Activated CD8-positive, alpha-beta memory T cell treated with anti-CD3 and anti-CD28 coated beads, Interleukin-2, amount 10 ng/mL, durations not matched to agents 7 days and 5 days (primary cell): ENCODE data around the gene JUP. TPM values are rescaled to one million over a fixed set of nuclear protein-coding genes. Genes with fewer than 3 reads are reported as not detected.

Experiments
- ATAC-seq: fragments of 150-1000 bp; cut with Tn5 transposase; one replicate; pipeline ENCODE4 v1.10.0; 2021; ENCODE audit warnings: moderate library complexity
- CTCF ChIA-PET: fragments of 350-600 bp; sonication (Branson Sonifier 250); formaldehyde crosslinking; loops from one replicate; lab custom pipeline; 2021; ENCODE audit warnings: antibody characterized with exemption; lab: Charles Lee
- DNase-seq: peaks from one replicate; pipeline ENCODE4 v3.0.0-alpha.2; 2020
- H3K27ac Mint-ChIP-seq: one replicate; pipeline ENCODE4 v1.8.0; 2021; ENCODE audit warnings: mild to moderate bottlenecking, mixed read lengths
- H3K27me3 Mint-ChIP-seq: one replicate; pipeline ENCODE4 v1.8.0; 2021; ENCODE audit warnings: mixed read lengths
- H3K36me3 Mint-ChIP-seq: one replicate; pipeline ENCODE4 v1.8.0; 2021; ENCODE audit warnings: mild to moderate bottlenecking, mixed read lengths
- H3K4me1 Mint-ChIP-seq: one replicate; pipeline ENCODE4 v1.8.0; 2021; ENCODE audit warnings: mixed read lengths
- H3K4me3 Mint-ChIP-seq: one replicate; pipeline ENCODE4 v1.8.0; 2021; ENCODE audit warnings: mild to moderate bottlenecking, moderate library complexity, mixed read lengths
- H3K9me3 Mint-ChIP-seq: one replicate; pipeline ENCODE4 v1.8.0; 2022; ENCODE audit warnings: low read depth, mixed read lengths
- total RNA-seq, 2 experiments: library from RNA; stranded (reverse); gene quantifications; one replicate each; pipeline ENCODE4 v1.2.3, GENCODE V29; 2021

The JUP gene
- total RNA-seq, 2 experiments from 2014 or later, result 2.3 TPM

GRCh38 chr17:41754066-41754465, 32.4 kb downstream of the JUP start:
- CTCF ChIA-PET, result no interaction called here
- Mint-ChIP-seq H3K4me1 (no peaks in the 10 kb centered on the region), H3K27me3 (peaks cover 5% of the 10 kb centered on the region), H3K4me3 (no peak overlapping the region), H3K27ac (no peak overlapping the region), H3K36me3 (no peaks in the 10 kb centered on the region), H3K9me3 (no peaks in the 10 kb centered on the region)
- ATAC-seq, result no peak
- DNase-seq, result no peak

DNA sequence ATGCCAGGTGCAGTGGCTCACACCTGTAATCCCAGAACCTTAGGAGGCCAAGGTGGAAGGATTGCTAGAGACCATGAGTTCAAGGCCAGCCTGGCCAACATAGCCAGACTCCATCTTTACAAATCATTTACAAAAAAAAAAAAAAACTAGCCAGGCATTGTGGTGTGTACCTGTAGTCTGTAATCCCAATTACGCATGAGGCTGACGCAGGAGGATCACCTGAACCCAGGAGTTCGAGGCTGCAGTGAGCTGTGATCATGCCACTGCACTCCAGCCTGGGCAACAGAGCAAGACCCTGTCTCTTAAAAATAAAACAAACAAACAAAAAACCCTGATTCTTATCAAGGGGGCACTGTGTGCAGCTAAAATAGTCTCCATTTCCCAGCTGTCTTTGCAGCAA, 35.2 kb downstream of the JUP start:
- Mint-ChIP-seq H3K36me3 (no peaks in the 10 kb centered on the region), H3K27me3 (peaks cover 8% of the 10 kb centered on the region), H3K27ac (no peak overlapping the region), H3K9me3 (no peaks in the 10 kb centered on the region), H3K4me3 (no peak overlapping the region), H3K4me1 (no peaks in the 10 kb centered on the region)
- ATAC-seq (no peak), DNase-seq (no peak)
- CTCF ChIA-PET, result interaction anchor here (1.7 to 2.3 kb wide), 2 partner anchors 14 to 35 kb away, joined by 3 to 9 read pairs; partner anchors contain the start of gene JUP

- ATAC-seq (no peak), DNase-seq (no peak)
- Mint-ChIP-seq H3K4me1 (no peaks in the 10 kb centered on the region), H3K4me3 (no peak overlapping the region), H3K36me3 (no peaks in the 10 kb centered on the region), H3K27me3 (peaks cover 8% of the 10 kb centered on the region), H3K9me3 (no peaks in the 10 kb centered on the region), H3K27ac (no peak overlapping the region)
- CTCF ChIA-PET, result interaction anchor here (1.7 to 2.3 kb wide), 2 partner anchors 14 to 36 kb away, joined by 3 to 9 read pairs; partner anchors contain the start of gene JUP
Observed at GRCh38 chr17:41750862-41751261, 35.6 kb downstream of the JUP start.

DNA sequence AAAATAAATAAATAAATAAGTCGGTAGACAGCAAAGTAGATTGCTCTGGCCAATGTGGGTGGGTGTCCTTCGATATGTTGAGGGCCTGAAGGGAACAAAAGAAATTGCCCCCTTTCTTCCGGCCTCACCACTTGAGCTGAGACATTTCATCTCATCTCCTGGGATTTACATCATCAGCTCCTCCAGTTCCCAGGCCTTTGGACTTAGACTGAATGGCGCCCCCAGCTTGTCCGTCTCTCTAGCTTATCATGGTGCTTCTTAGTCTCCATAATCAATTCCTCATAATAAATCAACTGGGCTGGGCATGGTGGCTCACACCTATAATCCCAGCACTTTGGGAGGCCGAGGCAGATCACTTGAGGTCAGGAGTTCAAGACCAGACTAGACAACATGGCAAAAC, 38.2 kb downstream of the JUP start:
- H3K36me3 Mint-ChIP-seq, result no peaks in the 10 kb centered on the region
- CTCF ChIA-PET, result interaction anchor here (1.6 kb wide), 1 partner anchor 54 kb away, joined by 4 read pairs; no protein-coding TSS in a partner anchor
- H3K9me3 Mint-ChIP-seq, result no peaks in the 10 kb centered on the region
- H3K4me3 Mint-ChIP-seq, result no peak overlapping the region
- ATAC-seq (no peak), DNase-seq (no peak)
- H3K4me1 Mint-ChIP-seq, result no peaks in the 10 kb centered on the region
- peaks cover 8% of the 10 kb centered on the region for H3K27me3 Mint-ChIP-seq
- H3K27ac Mint-ChIP-seq, result no peak overlapping the region

GRCh38 chr17:41741709-41742108, 44.8 kb downstream of the JUP start:
- Mint-ChIP-seq H3K4me3 (no peak overlapping the region), H3K9me3 (no peaks in the 10 kb centered on the region), H3K27me3 (peaks cover 12% of the 10 kb centered on the region), H3K4me1 (peaks cover 6% of the 10 kb centered on the region), H3K36me3 (no peaks in the 10 kb centered on the region), H3K27ac (no peak overlapping the region)
- ATAC-seq (no peak), DNase-seq (no peak)
- CTCF ChIA-PET, result interaction anchor here (1.0 to 2.3 kb wide), 4 partner anchors 14 to 61 kb away, joined by 3 to 6 read pairs (median 4); no protein-coding TSS in a partner anchor

- H3K9me3 Mint-ChIP-seq, result no peaks in the 10 kb centered on the region
- peaks cover 24% of the 10 kb centered on the region for H3K27me3 Mint-ChIP-seq
- DNase-seq, result no peak
- H3K4me3 Mint-ChIP-seq, result no peak overlapping the region
- H3K36me3 Mint-ChIP-seq, result no peaks in the 10 kb centered on the region
- no peak for ATAC-seq
- CTCF ChIA-PET, result no interaction called here
- H3K4me1 Mint-ChIP-seq, result peaks cover 6% of the 10 kb centered on the region
- no peak overlapping the region for H3K27ac Mint-ChIP-seq
Observed at GRCh38 chr17:41740506-41740905, 46.0 kb downstream of the JUP start.

GRCh38 chr17:41739661-41740352, 46.7 kb downstream of the JUP start:
- peaks cover 30% of the 10 kb centered on the region for H3K27me3 Mint-ChIP-seq
- H3K36me3 Mint-ChIP-seq, result no peaks in the 10 kb centered on the region
- peaks cover 10% of the 10 kb centered on the region for H3K4me1 Mint-ChIP-seq
- H3K27ac Mint-ChIP-seq, result no peak overlapping the region
- no peak overlapping the region for H3K4me3 Mint-ChIP-seq
- no peaks in the 10 kb centered on the region for H3K9me3 Mint-ChIP-seq
- no peak for DNase-seq
- CTCF ChIA-PET, result interaction anchor here (0.7 to 1.3 kb wide), 2 partner anchors 50 to 72 kb away, joined by 3 to 4 read pairs; partner anchors contain the start of gene P3H4
- no peak for ATAC-seq

- no peak overlapping the region for H3K4me3 Mint-ChIP-seq
- no peaks in the 10 kb centered on the region for H3K9me3 Mint-ChIP-seq
- CTCF ChIA-PET, result interaction anchor here (0.7 to 1.3 kb wide), 2 partner anchors 51 to 73 kb away, joined by 3 to 4 read pairs; partner anchors contain the start of gene P3H4
- peaks cover 10% of the 10 kb centered on the region for H3K4me1 Mint-ChIP-seq
- no peak for DNase-seq
- no peak for ATAC-seq
- H3K27ac Mint-ChIP-seq, result no peak overlapping the region
- no peaks in the 10 kb centered on the region for H3K36me3 Mint-ChIP-seq
- peaks cover 38% of the 10 kb centered on the region for H3K27me3 Mint-ChIP-seq
Observed at GRCh38 chr17:41738801-41739112, 47.8 kb downstream of the JUP start.

GRCh38 chr17:41738077-41738800, 48.3 kb downstream of the JUP start:
- CTCF ChIA-PET, result interaction anchor here (0.6 to 4.7 kb wide), 22 partner anchors 12 to 270 kb away, joined by 3 to 41 read pairs (median 4); partner anchors contain the start of genes EIF1, JUP, KLHL11 and P3H4
- Mint-ChIP-seq H3K9me3 (no peaks in the 10 kb centered on the region), H3K27ac (peak overlapping the region; percentile 24)

DNA sequence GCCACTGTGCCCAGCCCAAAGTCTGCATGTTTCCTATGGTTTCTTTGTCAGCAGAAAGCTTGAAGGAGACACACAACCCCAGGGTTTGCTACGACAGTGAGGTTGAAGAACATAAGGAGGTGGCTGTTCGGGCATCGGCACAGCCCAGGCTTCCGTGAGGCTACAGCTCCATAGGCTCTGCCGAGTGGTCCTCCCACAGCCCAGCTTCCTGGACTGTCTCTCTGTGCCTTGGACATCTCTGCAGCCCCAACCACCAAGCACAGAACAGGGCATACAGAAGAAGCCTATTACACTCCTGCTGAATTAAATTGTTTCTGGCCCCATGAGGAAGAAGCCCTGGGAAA, 48.9 kb downstream of the JUP start:
- Mint-ChIP-seq H3K4me1 (peaks cover 11% of the 10 kb centered on the region), H3K9me3 (no peaks in the 10 kb centered on the region), H3K27me3 (peaks cover 44% of the 10 kb centered on the region), H3K4me3 (no peak overlapping the region), H3K27ac (no peak overlapping the region), H3K36me3 (peaks cover 1% of the 10 kb centered on the region)
- ATAC-seq (peak; percentile 7), DNase-seq (no peak)
- CTCF ChIA-PET, result interaction anchor here (0.6 to 4.7 kb wide), 22 partner anchors 11 to 270 kb away, joined by 3 to 41 read pairs (median 4); partner anchors contain the start of genes EIF1, JUP, KLHL11 and P3H4

More at GRCh38 chr17:41738077-41738800, 48.3 kb downstream of the JUP start:
- H3K4me3 Mint-ChIP-seq, result no peak overlapping the region
- DNase-seq, result peak; percentile 87
- H3K27me3 Mint-ChIP-seq, result peaks cover 42% of the 10 kb centered on the region
- ATAC-seq, result peak; percentile 93
- peaks cover 11% of the 10 kb centered on the region for H3K4me1 Mint-ChIP-seq
- H3K36me3 Mint-ChIP-seq, result peaks cover 1% of the 10 kb centered on the region

- ATAC-seq (no peak), DNase-seq (no peak)
- Mint-ChIP-seq H3K27me3 (peaks cover 49% of the 10 kb centered on the region), H3K4me3 (no peak overlapping the region), H3K9me3 (no peaks in the 10 kb centered on the region), H3K27ac (peak overlapping the region; percentile 32), H3K4me1 (peaks cover 11% of the 10 kb centered on the region), H3K36me3 (peaks cover 1% of the 10 kb centered on the region)
- CTCF ChIA-PET, result interaction anchor here (0.6 to 4.7 kb wide), 24 partner anchors 11 to 366 kb away, joined by 3 to 41 read pairs (median 4); partner anchors contain the start of genes EIF1, JUP, KLHL11 and P3H4
Observed at GRCh38 chr17:41736983-41737679, 49.4 kb downstream of the JUP start.

GRCh38 chr17:41735744-41736143, 50.8 kb downstream of the JUP start:
- Mint-ChIP-seq H3K27ac (no peak overlapping the region), H3K9me3 (no peaks in the 10 kb centered on the region), H3K4me3 (no peak overlapping the region), H3K27me3 (peaks cover 61% of the 10 kb centered on the region), H3K36me3 (peaks cover 1% of the 10 kb centered on the region), H3K4me1 (peaks cover 11% of the 10 kb centered on the region)
- DNase-seq (no peak), ATAC-seq (no peak)
- CTCF ChIA-PET, result interaction anchor here (0.6 to 4.7 kb wide), 5 partner anchors 53 to 759 kb away, joined by 3 to 41 read pairs (median 3); no protein-coding TSS in a partner anchor

- no peak for ATAC-seq
- peaks cover 69% of the 10 kb centered on the region for H3K27me3 Mint-ChIP-seq
- no peaks in the 10 kb centered on the region for H3K9me3 Mint-ChIP-seq
- no peak overlapping the region for H3K27ac Mint-ChIP-seq
- peaks cover 1% of the 10 kb centered on the region for H3K36me3 Mint-ChIP-seq
- no peak overlapping the region for H3K4me3 Mint-ChIP-seq
- H3K4me1 Mint-ChIP-seq, result peaks cover 11% of the 10 kb centered on the region
- DNase-seq, result no peak
- CTCF ChIA-PET, result interaction anchor here (1.3 to 4.7 kb wide), 2 partner anchors 54 to 66 kb away, joined by 4 to 41 read pairs; no protein-coding TSS in a partner anchor
Observed at GRCh38 chr17:41734949-41735313, 51.6 kb downstream of the JUP start.
